Measurements from ENCODE around the gene HTRA1. TPM values are rescaled to one million over a fixed set of nuclear protein-coding genes. Genes with fewer than 3 reads are reported as not detected.

The HTRA1 gene
- total and polyA plus RNA-seq, 2 donors from 2014 or later = 86.0 to 345 TPM

DNA sequence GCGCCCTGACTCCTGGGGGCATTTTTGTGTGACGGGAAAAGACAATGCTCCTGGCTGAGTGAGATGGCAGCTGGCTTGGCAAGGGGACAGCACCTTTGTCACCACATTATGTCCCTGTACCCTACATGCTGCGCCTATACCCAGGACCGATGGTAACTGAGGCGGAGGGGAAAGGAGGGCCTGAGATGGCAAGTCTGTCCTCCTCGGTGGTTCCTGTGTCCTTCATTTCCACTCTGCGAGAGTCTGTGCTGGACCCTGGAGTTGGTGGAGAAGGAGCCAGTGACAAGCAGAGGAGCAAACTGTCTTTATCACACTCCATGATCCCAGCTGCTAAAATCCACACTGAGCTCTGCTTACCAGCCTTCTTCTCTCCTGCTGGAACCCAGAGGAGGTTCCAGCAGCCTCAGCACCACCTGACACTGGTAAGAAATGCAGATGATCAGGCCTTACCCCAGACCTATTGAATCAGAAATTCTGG lies 6.7 kb upstream of the HTRA1 start, which contains the start of gene ARMS2:
Gene ARMS2, plus strand, starts transcription at position 51 of the 478 bp plus-strand sequence. Its CDS starts 75 bp downstream, at position 126.
- Histone ChIP-seq H3K4me1 (ENCODE audit: control insufficient read depth in 2 of 3, insufficient read depth in 2 of 3, low read depth in 1 of 3, low read length in 3 of 3) (no peaks in the 10 kb centered on the region), H3K36me3 (ENCODE audit: control insufficient read depth in 2 of 3, insufficient read depth in 3 of 3, low read length in 3 of 3) (no peaks in the 10 kb centered on the region), H3K27ac (ENCODE audit: low read depth in 2 of 2, low read length in 2 of 2) (no peak within 1 kb of the TSS), H3K9ac (ENCODE audit: low read length in 3 of 3) (no peak within 1 kb of the TSS), H3K27me3 (ENCODE audit: control insufficient read depth, insufficient read depth, low read length) (peaks cover 2% of the 10 kb centered on the region), H3K9me3 (ENCODE audit: control insufficient read depth in 2 of 3, insufficient read depth in 1 of 3, low read length in 3 of 3) (no peaks in the 10 kb centered on the region), H3K4me3 (ENCODE audit: low read length in 3 of 3) (no peak within 1 kb of the TSS)
- intact Hi-C loops (cut with DNase I) = no loop called here
- TF ChIP-seq, protein P1, sequence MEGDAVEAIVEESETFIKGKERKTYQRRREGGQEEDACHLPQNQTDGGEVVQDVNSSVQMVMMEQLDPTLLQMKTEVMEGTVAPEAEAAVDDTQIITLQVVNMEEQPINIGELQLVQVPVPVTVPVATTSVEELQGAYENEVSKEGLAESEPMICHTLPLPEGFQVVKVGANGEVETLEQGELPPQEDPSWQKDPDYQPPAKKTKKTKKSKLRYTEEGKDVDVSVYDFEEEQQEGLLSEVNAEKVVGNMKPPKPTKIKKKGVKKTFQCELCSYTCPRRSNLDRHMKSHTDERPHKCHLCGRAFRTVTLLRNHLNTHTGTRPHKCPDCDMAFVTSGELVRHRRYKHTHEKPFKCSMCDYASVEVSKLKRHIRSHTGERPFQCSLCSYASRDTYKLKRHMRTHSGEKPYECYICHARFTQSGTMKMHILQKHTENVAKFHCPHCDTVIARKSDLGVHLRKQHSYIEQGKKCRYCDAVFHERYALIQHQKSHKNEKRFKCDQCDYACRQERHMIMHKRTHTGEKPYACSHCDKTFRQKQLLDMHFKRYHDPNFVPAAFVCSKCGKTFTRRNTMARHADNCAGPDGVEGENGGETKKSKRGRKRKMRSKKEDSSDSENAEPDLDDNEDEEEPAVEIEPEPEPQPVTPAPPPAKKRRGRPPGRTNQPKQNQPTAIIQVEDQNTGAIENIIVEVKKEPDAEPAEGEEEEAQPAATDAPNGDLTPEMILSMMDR (IDR thresholded peaks at IDR 0.05; ENCODE audit: borderline replicate concordance, extremely low read depth, insufficient read depth) = no peak
- FAIRE-seq (no peak), DNase-seq (no peak)

DNA sequence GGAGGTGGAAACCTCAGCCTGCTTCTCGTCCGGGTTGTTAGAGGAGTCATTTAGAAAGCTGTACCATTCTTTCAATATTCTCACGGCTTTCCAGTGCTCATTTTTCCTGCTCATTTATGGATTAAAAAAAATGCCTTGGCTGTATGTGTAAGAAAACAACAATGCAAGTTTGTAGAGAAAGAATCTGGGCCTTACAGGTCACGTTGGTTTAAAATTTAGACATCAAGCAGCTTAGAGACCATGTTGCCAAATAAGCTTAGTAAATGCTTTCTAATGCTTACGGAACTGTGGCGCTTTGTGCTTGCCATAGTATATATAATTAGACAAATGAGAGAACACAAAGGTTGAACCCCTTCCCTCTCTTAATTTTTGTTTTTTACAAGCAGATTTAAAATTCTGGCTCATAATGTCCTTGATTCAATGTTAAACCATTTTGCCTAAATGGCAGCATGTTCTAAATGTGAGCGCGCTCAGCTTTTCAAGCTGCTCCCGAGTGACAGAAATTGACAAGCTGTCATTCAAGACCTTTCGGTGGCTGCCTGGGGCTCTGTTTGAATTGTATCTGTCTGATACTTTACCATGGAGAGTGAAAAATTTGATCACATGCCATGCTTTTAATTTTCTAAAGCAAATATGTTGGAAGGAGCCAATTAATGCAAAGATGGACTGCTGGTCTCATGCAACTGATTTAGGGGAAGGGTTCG lies 5.8 kb upstream of the HTRA1 start:
- intact Hi-C loops (cut with DNase I) = no loop called here
- Histone ChIP-seq H3K9ac (ENCODE audit: low read length in 3 of 3) (no peak overlapping the region), H3K4me1 (ENCODE audit: control insufficient read depth in 2 of 3, insufficient read depth in 2 of 3, low read depth in 1 of 3, low read length in 3 of 3) (peaks cover 0 to 2% (median 0%) of the 10 kb centered on the region in 3 donors), H3K27ac (ENCODE audit: low read depth in 2 of 2, low read length in 2 of 2) (no peak overlapping the region), H3K4me3 (ENCODE audit: low read length in 3 of 3) (no peak overlapping the region), H3K36me3 (ENCODE audit: control insufficient read depth in 2 of 3, insufficient read depth in 3 of 3, low read length in 3 of 3) (no peaks in the 10 kb centered on the region), H3K27me3 (ENCODE audit: control insufficient read depth, insufficient read depth, low read length) (peaks cover 2% of the 10 kb centered on the region), H3K9me3 (ENCODE audit: control insufficient read depth in 2 of 3, insufficient read depth in 1 of 3, low read length in 3 of 3) (no peaks in the 10 kb centered on the region)
- TF ChIP-seq, protein P1 (IDR thresholded peaks at IDR 0.05; ENCODE audit: borderline replicate concordance, extremely low read depth, insufficient read depth) = no peak
- no peak for DNase-seq
- no peak for FAIRE-seq

DNA sequence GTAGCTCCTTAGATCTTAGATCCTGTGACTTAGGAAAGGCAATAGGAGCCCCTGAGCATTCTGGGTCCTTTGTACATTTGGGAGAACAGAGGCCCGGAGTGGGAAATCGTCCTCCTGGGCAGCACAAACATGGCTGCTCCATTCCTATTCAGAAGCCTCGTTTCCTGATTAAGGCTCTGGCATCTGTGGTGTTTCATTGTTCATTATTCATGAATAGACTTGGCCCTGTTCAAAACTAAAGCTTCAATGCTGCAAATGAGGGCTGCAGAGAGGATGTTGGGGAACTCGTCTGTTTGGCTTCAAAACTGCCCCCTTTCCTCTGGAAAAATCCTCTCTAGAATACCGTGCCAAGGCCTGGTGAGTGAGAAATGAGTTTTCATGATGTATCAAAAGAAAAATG lies 3.4 kb upstream of the HTRA1 start:
- DNase-seq = no peak
- FAIRE-seq = no peak
- TF ChIP-seq, protein P1 (IDR thresholded peaks at IDR 0.05; ENCODE audit: borderline replicate concordance, extremely low read depth, insufficient read depth) = no peak

More for the DNA sequence above, 3.4 kb upstream of the HTRA1 start:
- intact Hi-C loops (cut with DNase I) = no loop called here
- no peak overlapping the region for H3K9ac ChIP-seq (ENCODE audit: low read length in 3 of 3)
- no peak overlapping the region for H3K4me3 ChIP-seq (ENCODE audit: low read length in 3 of 3)
- no peak overlapping the region for H3K27ac ChIP-seq (ENCODE audit: low read depth in 2 of 2, low read length in 2 of 2)
- H3K36me3 ChIP-seq (ENCODE audit: control insufficient read depth in 2 of 3, insufficient read depth in 3 of 3, low read length in 3 of 3) = no peaks in the 10 kb centered on the region
- H3K27me3 ChIP-seq (ENCODE audit: control insufficient read depth, insufficient read depth, low read length) = peaks cover 2% of the 10 kb centered on the region
- no peaks in the 10 kb centered on the region for H3K9me3 ChIP-seq (ENCODE audit: control insufficient read depth in 2 of 3, insufficient read depth in 1 of 3, low read length in 3 of 3)
- peaks cover 0 to 7% (median 0%) of the 10 kb centered on the region in 3 donors for H3K4me1 ChIP-seq (ENCODE audit: control insufficient read depth in 2 of 3, insufficient read depth in 2 of 3, low read depth in 1 of 3, low read length in 3 of 3)

Measured in kidney (tissue), 14 donors.